ENCODE results near the gene PTP4A1.

The PTP4A1 gene

DNA sequence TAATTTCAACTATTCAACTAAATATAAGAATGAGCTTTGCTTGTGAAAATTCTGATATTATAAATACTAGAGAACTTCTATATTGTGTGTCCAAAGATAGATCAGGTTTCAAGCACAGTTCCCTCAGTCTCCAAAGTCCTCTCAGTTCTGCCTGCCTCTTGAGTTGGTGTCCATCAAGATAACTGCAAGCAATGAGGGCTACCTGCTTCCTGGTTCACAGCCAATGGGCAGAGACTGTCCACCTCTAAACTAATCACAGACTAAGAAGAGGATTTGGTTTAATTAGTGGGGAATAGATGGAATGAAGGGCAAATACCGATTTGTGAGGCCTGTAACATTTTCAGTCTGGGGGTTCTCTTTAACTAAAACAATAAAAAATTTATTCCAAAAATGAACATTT, 41.3 kb upstream of the PTP4A1 start:
- H4K91ac ChIP-seq (ENCODE audit: low read length): no peak overlapping the region
- H2BK15ac ChIP-seq (ENCODE audit: low read depth, poor library complexity, severe bottlenecking): no peak overlapping the region
- no peak for DNase-seq
- peaks cover 7% of the 10 kb centered on the region for H3K4me1 ChIP-seq (ENCODE audit: control insufficient read depth, insufficient read depth, low read depth, low read length)
- H2AFZ ChIP-seq (ENCODE audit: low read depth, low read length): no peak overlapping the region
- H2BK5ac ChIP-seq (ENCODE audit: low read depth, low read length, poor library complexity, severe bottlenecking): no peak overlapping the region
- no peak overlapping the region for H3K4me2 ChIP-seq (ENCODE audit: low read length, poor library complexity, severe bottlenecking)
- H4K8ac ChIP-seq (ENCODE audit: low read length): no peak overlapping the region
- H3K79me1 ChIP-seq (replicated peaks; ENCODE audit: low read length, poor library complexity, severe bottlenecking): no peaks in the 10 kb centered on the region
- no peak overlapping the region for H3K27ac ChIP-seq (ENCODE audit: low read length, poor library complexity, severe bottlenecking)
- no peak overlapping the region for H2BK120ac ChIP-seq (ENCODE audit: low read depth, low read length)
- H3K9me3 ChIP-seq (ENCODE audit: control insufficient read depth, low read length): no peaks in the 10 kb centered on the region
- H3K23ac ChIP-seq (ENCODE audit: low read length in 2 of 2): no peak overlapping the region
- no CpG with 5 or more reads among the region's 1 CpG for WGBS
- no peak overlapping the region for H2AK5ac ChIP-seq (ENCODE audit: low read length, severe bottlenecking)
- no peak overlapping the region for H3K4ac ChIP-seq (ENCODE audit: low read depth in 1 of 2, low read length in 2 of 2)
- no peak overlapping the region for H3K4me3 ChIP-seq (ENCODE audit: insufficient read depth in 1 of 2, low read depth in 1 of 2, low read length in 2 of 2)
- no peak overlapping the region for H3K14ac ChIP-seq (ENCODE audit: low read length in 2 of 2)
- no peak overlapping the region for H3K18ac ChIP-seq (ENCODE audit: low read depth in 1 of 2, low read length in 2 of 2)
- no peaks in the 10 kb centered on the region for H3K36me3 ChIP-seq (ENCODE audit: control insufficient read depth in 1 of 2, insufficient read depth in 2 of 2, low read depth in 1 of 2, low read length in 2 of 2)
- peak overlapping the region in 1 of 2 experiments; percentile 63 for H2BK12ac ChIP-seq (ENCODE audit: low read length in 2 of 2)
- H3K9ac ChIP-seq (ENCODE audit: low read length): no peak overlapping the region
- no peaks in the 10 kb centered on the region for H3K27me3 ChIP-seq (ENCODE audit: control insufficient read depth in 1 of 2, insufficient read depth in 1 of 2, low read length in 2 of 2)

DNA sequence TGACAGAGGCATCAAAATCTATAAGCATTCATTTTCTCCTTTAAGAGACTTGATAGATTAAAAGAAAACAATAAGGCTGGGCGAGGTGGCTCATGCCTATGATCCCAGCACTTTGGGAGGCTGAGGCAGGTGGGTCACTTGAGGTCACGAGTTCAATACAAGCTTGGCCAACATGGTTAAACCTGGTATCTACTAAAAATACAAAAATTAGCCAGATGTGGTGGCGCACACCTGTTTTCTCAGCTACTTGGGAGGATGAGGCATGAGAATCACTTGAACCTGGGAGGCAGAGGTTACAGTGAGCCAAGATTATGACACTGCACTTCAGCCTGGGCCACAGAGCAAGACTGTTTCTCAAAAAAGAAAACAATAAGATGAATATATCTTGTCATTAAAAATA, 39.3 kb upstream of the PTP4A1 start:
- WGBS: 79% methylated on average over 2 of the region's 3 CpGs
- H3K4me3 ChIP-seq (ENCODE audit: insufficient read depth in 1 of 2, low read depth in 1 of 2, low read length in 2 of 2): no peak overlapping the region
- H3K9me3 ChIP-seq (ENCODE audit: control insufficient read depth, low read length): no peaks in the 10 kb centered on the region
- no peak overlapping the region for H3K4ac ChIP-seq (ENCODE audit: low read depth in 1 of 2, low read length in 2 of 2)
- no peak overlapping the region for H2BK120ac ChIP-seq (ENCODE audit: low read depth, low read length)
- H3K23ac ChIP-seq (ENCODE audit: low read length in 2 of 2): no peak overlapping the region
- no peaks in the 10 kb centered on the region for H3K79me1 ChIP-seq (replicated peaks; ENCODE audit: low read length, poor library complexity, severe bottlenecking)
- H4K91ac ChIP-seq (ENCODE audit: low read length): no peak overlapping the region
- no peak overlapping the region for H2AFZ ChIP-seq (ENCODE audit: low read depth, low read length)
- no peaks in the 10 kb centered on the region for H3K36me3 ChIP-seq (ENCODE audit: control insufficient read depth in 1 of 2, insufficient read depth in 2 of 2, low read depth in 1 of 2, low read length in 2 of 2)
- no peak overlapping the region for H3K14ac ChIP-seq (ENCODE audit: low read length in 2 of 2)
- no peak overlapping the region for H3K27ac ChIP-seq (ENCODE audit: low read length, poor library complexity, severe bottlenecking)
- no peak overlapping the region for H2AK5ac ChIP-seq (ENCODE audit: low read length, severe bottlenecking)
- no peak overlapping the region for H2BK12ac ChIP-seq (ENCODE audit: low read length in 2 of 2)
- no peak overlapping the region for H3K18ac ChIP-seq (ENCODE audit: low read depth in 1 of 2, low read length in 2 of 2)
- H2BK5ac ChIP-seq (ENCODE audit: low read depth, low read length, poor library complexity, severe bottlenecking): no peak overlapping the region
- no peak overlapping the region for H2BK15ac ChIP-seq (ENCODE audit: low read depth, poor library complexity, severe bottlenecking)
- no peak overlapping the region for H4K8ac ChIP-seq (ENCODE audit: low read length)
- H3K4me1 ChIP-seq (ENCODE audit: control insufficient read depth, insufficient read depth, low read depth, low read length): peaks cover 7% of the 10 kb centered on the region
- no peak overlapping the region for H3K9ac ChIP-seq (ENCODE audit: low read length)
- H3K4me2 ChIP-seq (ENCODE audit: low read length, poor library complexity, severe bottlenecking): no peak overlapping the region
- H3K27me3 ChIP-seq (ENCODE audit: control insufficient read depth in 1 of 2, insufficient read depth in 1 of 2, low read length in 2 of 2): no peaks in the 10 kb centered on the region
- DNase-seq: no peak

DNA sequence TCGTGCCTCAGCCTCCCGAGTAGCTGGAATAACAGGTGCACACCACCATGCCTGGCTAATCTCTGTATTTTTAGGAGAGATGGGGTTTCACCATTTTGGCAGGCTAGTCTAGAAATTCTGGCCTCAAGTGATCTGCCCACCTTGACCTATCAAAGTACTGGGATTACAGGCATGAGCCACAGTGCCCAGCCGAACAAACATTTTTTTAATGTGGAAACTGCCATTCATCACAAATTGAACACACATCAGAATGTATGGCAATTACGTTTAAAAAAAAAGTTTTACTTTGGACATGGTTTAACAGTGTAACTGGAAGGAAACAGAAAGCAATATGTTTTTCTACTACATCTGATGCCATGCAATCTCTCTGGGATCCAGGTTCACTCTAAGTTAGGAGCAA, 38.3 kb upstream of the PTP4A1 start:
- Histone ChIP-seq H3K9me3 (ENCODE audit: control insufficient read depth, low read length) (no peaks in the 10 kb centered on the region), H3K23ac (ENCODE audit: low read length in 2 of 2) (no peak overlapping the region)
- 100% methylated on average over 3 of the region's 4 CpGs for WGBS

DNA sequence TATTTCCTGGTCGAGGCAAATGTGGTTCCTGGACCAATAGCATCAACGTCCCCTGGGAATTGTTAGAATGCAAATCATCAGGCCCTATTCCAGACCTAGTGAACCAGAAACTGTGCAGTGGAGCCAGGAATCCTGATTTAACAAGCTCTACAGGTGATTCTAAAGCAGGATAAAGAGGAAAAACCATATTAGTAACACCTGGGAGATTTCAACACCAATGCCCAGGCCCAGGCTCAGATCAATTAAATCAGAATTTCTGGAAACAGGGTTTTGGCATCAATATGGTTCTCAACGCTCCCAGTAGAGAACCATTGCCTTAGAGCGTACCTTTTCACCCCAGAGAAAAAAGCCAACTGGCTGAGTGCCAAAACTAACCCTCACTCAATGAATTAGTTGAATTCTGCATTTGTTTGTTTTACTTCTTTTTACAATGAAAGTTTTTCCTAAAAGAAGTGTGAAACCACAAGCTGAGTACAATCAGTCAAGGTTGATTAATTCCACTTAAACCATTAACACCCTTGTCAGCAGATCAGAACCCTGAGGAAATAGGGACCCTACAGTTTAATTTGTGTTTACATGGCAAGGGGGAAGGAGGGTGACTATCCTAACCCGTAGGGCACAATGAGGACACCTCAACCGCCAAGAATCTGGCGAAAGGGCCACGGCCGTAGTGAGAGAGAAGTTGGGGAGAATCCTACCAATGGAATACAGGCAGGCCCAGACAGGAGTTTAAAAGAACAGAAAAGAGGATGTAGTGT, 34.9 kb upstream of the PTP4A1 start:
- Histone ChIP-seq H3K4me1 (ENCODE audit: control insufficient read depth, insufficient read depth, low read depth, low read length) (peaks cover 1% of the 10 kb centered on the region), H4K8ac (ENCODE audit: low read length) (no peak overlapping the region), H3K27ac (ENCODE audit: low read length, poor library complexity, severe bottlenecking) (no peak overlapping the region), H3K4me2 (ENCODE audit: low read length, poor library complexity, severe bottlenecking) (no peak overlapping the region), H2AK5ac (ENCODE audit: low read length, severe bottlenecking) (no peak overlapping the region), H3K23ac (ENCODE audit: low read length in 2 of 2) (no peak overlapping the region), H3K79me1 (replicated peaks; ENCODE audit: low read length, poor library complexity, severe bottlenecking) (no peaks in the 10 kb centered on the region), H2BK12ac (ENCODE audit: low read length in 2 of 2) (no peak overlapping the region), H2BK15ac (ENCODE audit: low read depth, poor library complexity, severe bottlenecking) (no peak overlapping the region), H3K4me3 (ENCODE audit: insufficient read depth in 1 of 2, low read depth in 1 of 2, low read length in 2 of 2) (no peak overlapping the region), H2BK5ac (ENCODE audit: low read depth, low read length, poor library complexity, severe bottlenecking) (no peak overlapping the region), H3K14ac (ENCODE audit: low read length in 2 of 2) (no peak overlapping the region), H3K27me3 (ENCODE audit: control insufficient read depth in 1 of 2, insufficient read depth in 1 of 2, low read length in 2 of 2) (peaks cover 0 to 7% of the 10 kb centered on the region in 2 experiments), H4K91ac (ENCODE audit: low read length) (no peak overlapping the region), H3K9ac (ENCODE audit: low read length) (no peak overlapping the region), H3K4ac (ENCODE audit: low read depth in 1 of 2, low read length in 2 of 2) (no peak overlapping the region), H3K36me3 (ENCODE audit: control insufficient read depth in 1 of 2, insufficient read depth in 2 of 2, low read depth in 1 of 2, low read length in 2 of 2) (no peaks in the 10 kb centered on the region), H3K9me3 (ENCODE audit: control insufficient read depth, low read length) (no peaks in the 10 kb centered on the region), H2BK120ac (ENCODE audit: low read depth, low read length) (no peak overlapping the region), H2AFZ (ENCODE audit: low read depth, low read length) (no peak overlapping the region), H3K18ac (ENCODE audit: low read depth in 1 of 2, low read length in 2 of 2) (no peak overlapping the region)
- DNase-seq: no peak
- 43% methylated on average over 9 of the region's 9 CpGs for WGBS

More for the DNA sequence above, 38.3 kb upstream of the PTP4A1 start:
- no peak overlapping the region for H2AFZ ChIP-seq (ENCODE audit: low read depth, low read length)
- no peak overlapping the region for H4K91ac ChIP-seq (ENCODE audit: low read length)
- no peak overlapping the region for H3K18ac ChIP-seq (ENCODE audit: low read depth in 1 of 2, low read length in 2 of 2)
- H3K14ac ChIP-seq (ENCODE audit: low read length in 2 of 2): no peak overlapping the region
- no peaks in the 10 kb centered on the region for H3K36me3 ChIP-seq (ENCODE audit: control insufficient read depth in 1 of 2, insufficient read depth in 2 of 2, low read depth in 1 of 2, low read length in 2 of 2)
- no peak for DNase-seq
- H3K4me3 ChIP-seq (ENCODE audit: insufficient read depth in 1 of 2, low read depth in 1 of 2, low read length in 2 of 2): no peak overlapping the region
- H2BK15ac ChIP-seq (ENCODE audit: low read depth, poor library complexity, severe bottlenecking): no peak overlapping the region
- no peak overlapping the region for H2BK5ac ChIP-seq (ENCODE audit: low read depth, low read length, poor library complexity, severe bottlenecking)
- H3K4me1 ChIP-seq (ENCODE audit: control insufficient read depth, insufficient read depth, low read depth, low read length): peaks cover 1% of the 10 kb centered on the region
- H2AK5ac ChIP-seq (ENCODE audit: low read length, severe bottlenecking): no peak overlapping the region
- H2BK120ac ChIP-seq (ENCODE audit: low read depth, low read length): no peak overlapping the region
- no peak overlapping the region for H3K27ac ChIP-seq (ENCODE audit: low read length, poor library complexity, severe bottlenecking)
- H3K79me1 ChIP-seq (replicated peaks; ENCODE audit: low read length, poor library complexity, severe bottlenecking): no peaks in the 10 kb centered on the region
- no peaks in the 10 kb centered on the region for H3K27me3 ChIP-seq (ENCODE audit: control insufficient read depth in 1 of 2, insufficient read depth in 1 of 2, low read length in 2 of 2)
- H2BK12ac ChIP-seq (ENCODE audit: low read length in 2 of 2): no peak overlapping the region
- H4K8ac ChIP-seq (ENCODE audit: low read length): no peak overlapping the region
- H3K9ac ChIP-seq (ENCODE audit: low read length): no peak overlapping the region
- H3K4ac ChIP-seq (ENCODE audit: low read depth in 1 of 2, low read length in 2 of 2): no peak overlapping the region
- H3K4me2 ChIP-seq (ENCODE audit: low read length, poor library complexity, severe bottlenecking): no peak overlapping the region
